Activated T-cell treated with anti-CD3 and anti-CD28 coated beads for 1 hour (primary cell): ENCODE results near the gene WDR7.

Source experiments
- DNase-seq: peaks from one replicate; pipeline ENCODE4 v3.0.0-alpha.2; 2020; ENCODE audit warnings: low read depth

Gene WDR7

GRCh38 chr18:56890632-56891031 lies 239.5 kb downstream of the WDR7 start:
- no peak for DNase-seq

GRCh38 chr18:56891116-56891515 lies 240.0 kb downstream of the WDR7 start:
- no peak for DNase-seq

- DNase-seq: no peak
Measured at GRCh38 chr18:56891870-56892269, 240.7 kb downstream of the WDR7 start.

- no peak for DNase-seq
Measured at GRCh38 chr18:56897122-56897521, 246.0 kb downstream of the WDR7 start.

GRCh38 chr18:56899660-56900059 lies 248.5 kb downstream of the WDR7 start:
- no peak for DNase-seq

- no peak for DNase-seq
Measured at GRCh38 chr18:56900195-56901094, 249.3 kb downstream of the WDR7 start.

GRCh38 chr18:56901919-56902318 lies 250.8 kb downstream of the WDR7 start:
- DNase-seq: no peak

- no peak for DNase-seq
Measured at GRCh38 chr18:56902653-56903052, 251.5 kb downstream of the WDR7 start.

- no peak for DNase-seq
Measured at GRCh38 chr18:56903686-56904085, 252.5 kb downstream of the WDR7 start.

GRCh38 chr18:56907771-56908170 lies 256.6 kb downstream of the WDR7 start:
- no peak for DNase-seq

GRCh38 chr18:56910237-56910636 lies 259.1 kb downstream of the WDR7 start:
- no peak for DNase-seq

GRCh38 chr18:56910967-56911366 lies 259.8 kb downstream of the WDR7 start:
- no peak for DNase-seq

- DNase-seq: no peak
Measured at GRCh38 chr18:56913941-56914340, 262.8 kb downstream of the WDR7 start.

- no peak for DNase-seq
Measured at GRCh38 chr18:56919190-56919589, 268.0 kb downstream of the WDR7 start.

- DNase-seq: no peak
Measured at GRCh38 chr18:56921896-56922480, 270.8 kb downstream of the WDR7 start.

- no peak for DNase-seq
Measured at GRCh38 chr18:56926734-56927133, 275.6 kb downstream of the WDR7 start.

- DNase-seq: no peak
Measured at GRCh38 chr18:56927786-56928185, 276.6 kb downstream of the WDR7 start.

- DNase-seq: no peak
Measured at GRCh38 chr18:56929886-56930285, 278.7 kb downstream of the WDR7 start.

- DNase-seq: no peak
Measured at GRCh38 chr18:56933472-56933871, 282.3 kb downstream of the WDR7 start.

- DNase-seq: no peak
Measured at GRCh38 chr18:56934131-56934530, 283.0 kb downstream of the WDR7 start.

- no peak for DNase-seq
Measured at GRCh38 chr18:56934906-56935305, 283.7 kb downstream of the WDR7 start.

- no peak for DNase-seq
Measured at GRCh38 chr18:56935434-56936040, 284.4 kb downstream of the WDR7 start.

- DNase-seq: no peak
Measured at GRCh38 chr18:56936457-56936856, 285.3 kb downstream of the WDR7 start.
